Measurements from ENCODE around the gene GNA15.

Gene GNA15

DNA sequence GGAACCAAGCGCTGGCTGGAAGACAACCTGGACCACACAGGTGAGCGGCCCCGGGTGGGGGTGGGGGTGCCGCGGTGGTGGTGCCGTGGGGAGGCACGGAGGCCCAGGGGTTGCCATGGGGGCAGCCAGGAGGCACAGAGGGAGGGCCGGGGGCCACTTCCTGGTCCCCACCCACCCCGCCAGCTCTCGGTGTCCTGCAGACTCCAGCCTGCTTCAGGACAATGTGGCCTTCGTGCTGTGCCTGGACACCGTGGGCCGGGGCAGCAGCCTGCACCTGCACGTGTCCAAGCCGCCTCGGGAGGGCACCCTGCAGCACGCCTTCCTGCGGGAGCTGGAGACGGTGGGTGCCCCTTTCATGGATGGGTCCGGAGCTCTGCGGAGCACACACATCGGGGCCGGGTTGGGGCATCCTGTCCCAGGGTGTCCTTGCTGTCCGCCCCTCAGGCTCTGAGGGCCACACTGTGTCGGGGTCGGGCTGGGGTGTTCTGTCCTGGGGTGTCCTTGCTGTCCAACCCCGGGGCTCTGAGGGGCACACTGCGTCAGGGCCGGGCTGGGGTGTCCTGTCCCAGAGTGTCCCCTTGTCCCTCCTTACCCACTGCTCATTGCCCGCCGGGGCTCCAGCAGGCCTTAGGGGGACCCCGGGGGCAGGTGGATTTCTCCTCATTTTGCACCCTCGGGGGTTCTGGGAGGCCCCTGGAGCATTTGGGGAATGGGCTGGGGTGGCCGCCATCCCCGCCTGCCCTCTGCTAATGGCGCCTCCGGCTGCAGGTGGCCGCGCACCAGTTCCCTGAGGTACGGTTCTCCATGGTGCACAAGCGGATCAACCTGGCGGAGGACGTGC is 68.2 kb downstream of the GNA15 start:
- no peak for DNase-seq (ENCODE audit: low spot score)
- TF ChIP-seq, protein P1, sequence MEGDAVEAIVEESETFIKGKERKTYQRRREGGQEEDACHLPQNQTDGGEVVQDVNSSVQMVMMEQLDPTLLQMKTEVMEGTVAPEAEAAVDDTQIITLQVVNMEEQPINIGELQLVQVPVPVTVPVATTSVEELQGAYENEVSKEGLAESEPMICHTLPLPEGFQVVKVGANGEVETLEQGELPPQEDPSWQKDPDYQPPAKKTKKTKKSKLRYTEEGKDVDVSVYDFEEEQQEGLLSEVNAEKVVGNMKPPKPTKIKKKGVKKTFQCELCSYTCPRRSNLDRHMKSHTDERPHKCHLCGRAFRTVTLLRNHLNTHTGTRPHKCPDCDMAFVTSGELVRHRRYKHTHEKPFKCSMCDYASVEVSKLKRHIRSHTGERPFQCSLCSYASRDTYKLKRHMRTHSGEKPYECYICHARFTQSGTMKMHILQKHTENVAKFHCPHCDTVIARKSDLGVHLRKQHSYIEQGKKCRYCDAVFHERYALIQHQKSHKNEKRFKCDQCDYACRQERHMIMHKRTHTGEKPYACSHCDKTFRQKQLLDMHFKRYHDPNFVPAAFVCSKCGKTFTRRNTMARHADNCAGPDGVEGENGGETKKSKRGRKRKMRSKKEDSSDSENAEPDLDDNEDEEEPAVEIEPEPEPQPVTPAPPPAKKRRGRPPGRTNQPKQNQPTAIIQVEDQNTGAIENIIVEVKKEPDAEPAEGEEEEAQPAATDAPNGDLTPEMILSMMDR (IDR thresholded peaks at IDR 0.05; ENCODE audit: extremely low read depth, insufficient read depth, missing control alignments) = no peak
- in situ Hi-C loops (cut with MboI; ENCODE audit: low pct_unique_long_range_greater_than_20kb, low sequenced_read_pairs, unreplicated experiment) = no loop called here

DNA sequence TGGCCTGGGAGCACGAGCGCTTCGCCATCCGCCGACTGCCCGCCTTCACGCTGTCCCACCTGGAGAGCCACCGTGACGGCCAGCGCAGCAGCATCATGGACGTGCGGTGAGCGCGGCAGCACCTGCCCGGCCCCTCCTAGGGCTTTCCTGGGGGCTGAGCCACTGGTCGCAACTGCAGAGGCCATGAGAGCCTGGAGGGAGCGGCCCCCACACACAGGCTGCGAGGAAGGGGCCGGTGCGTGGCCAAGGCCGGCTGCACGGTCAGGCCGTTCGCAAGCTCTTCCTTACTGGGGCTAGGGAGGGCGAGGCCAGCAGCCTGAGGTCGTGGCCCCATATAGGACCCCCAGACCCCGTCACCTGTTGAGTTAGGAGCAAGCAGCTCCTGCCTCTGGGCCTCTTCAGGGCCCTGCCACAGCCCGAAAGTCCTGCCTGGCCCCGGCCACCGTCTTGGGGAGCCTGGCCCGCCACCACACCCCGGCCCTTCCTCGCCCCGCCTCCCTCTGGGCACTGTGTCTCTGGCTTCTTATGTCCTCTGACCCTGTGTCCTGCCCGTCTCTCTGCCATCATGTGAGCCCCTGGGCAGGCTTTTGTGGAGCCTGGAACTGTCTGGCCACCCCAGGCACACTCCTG is 68.9 kb downstream of the GNA15 start:
- in situ Hi-C loops (cut with MboI; ENCODE audit: low pct_unique_long_range_greater_than_20kb, low sequenced_read_pairs, unreplicated experiment) = no loop called here
- TF ChIP-seq, protein P1 (IDR thresholded peaks at IDR 0.05; ENCODE audit: extremely low read depth, insufficient read depth, missing control alignments) = no peak

DNA sequence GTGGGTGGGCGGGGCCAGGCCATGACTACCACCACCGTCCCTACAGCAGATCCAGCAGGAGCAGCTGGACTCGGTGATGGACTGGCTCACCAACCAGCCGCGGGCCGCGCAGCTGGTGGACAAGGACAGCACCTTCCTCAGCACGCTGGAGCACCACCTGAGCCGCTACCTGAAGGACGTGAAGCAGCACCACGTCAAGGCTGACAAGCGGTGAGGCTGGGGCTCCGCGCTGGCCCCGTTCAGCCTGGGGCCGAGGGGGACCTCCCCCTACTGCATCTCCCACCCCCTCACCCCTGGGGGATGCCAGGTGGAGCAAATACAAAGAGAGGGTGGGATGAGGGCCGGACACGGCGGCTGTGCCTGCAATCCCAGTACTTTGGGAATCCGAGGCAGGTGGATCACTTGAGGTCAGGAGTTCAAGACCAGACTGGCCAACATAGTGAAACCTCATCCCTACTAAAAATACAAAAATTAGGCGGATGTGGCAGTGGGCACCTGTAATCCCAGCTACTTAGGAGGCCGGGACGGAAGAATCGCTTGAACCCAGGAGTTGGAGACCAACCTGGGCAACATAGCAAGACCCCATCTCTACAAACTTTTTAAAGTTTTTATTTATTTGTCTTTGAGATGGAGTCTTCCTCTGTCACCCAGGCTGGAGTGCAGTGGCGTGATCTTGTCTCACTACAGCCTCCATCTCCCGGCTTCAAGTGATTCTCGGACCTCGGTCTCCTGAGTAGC is 70.6 kb downstream of the GNA15 start:
- no peak for DNase-seq (ENCODE audit: low spot score)
- TF ChIP-seq, protein P1 (IDR thresholded peaks at IDR 0.05; ENCODE audit: extremely low read depth, insufficient read depth, missing control alignments) = no peak

More for the DNA sequence above, 68.9 kb downstream of the GNA15 start:
- DNase-seq (ENCODE audit: low spot score) = no peak

DNA sequence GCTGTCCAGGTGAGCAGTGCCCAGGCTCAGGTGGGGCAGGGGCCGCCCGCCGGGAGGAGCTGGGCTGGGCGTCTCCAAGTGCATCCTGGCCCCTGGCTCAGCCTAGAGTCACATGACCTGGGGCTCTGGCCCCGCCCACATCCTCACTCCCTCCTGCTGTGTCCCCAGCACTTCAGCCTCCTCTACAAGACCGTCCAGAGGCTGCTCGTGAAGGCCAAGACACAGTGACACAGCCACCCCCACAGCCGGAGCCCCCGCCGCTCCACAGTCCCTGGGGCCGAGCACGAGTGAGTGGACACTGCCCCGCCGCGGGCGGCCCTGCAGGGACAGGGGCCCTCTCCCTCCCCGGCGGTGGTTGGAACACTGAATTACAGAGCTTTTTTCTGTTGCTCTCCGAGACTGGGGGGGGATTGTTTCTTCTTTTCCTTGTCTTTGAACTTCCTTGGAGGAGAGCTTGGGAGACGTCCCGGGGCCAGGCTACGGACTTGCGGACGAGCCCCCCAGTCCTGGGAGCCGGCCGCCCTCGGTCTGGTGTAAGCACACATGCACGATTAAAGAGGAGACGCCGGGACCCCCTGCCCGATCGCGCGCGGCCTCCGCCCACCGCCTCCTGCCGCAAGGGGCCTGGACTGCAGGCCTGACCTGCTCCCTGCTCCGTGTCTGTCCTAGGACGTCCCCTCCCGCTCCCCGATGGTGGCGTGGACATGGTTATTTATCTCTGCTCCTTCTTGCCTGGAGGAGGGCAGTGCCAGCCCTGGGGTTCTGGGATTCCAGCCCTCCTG is 71.8 kb downstream of the GNA15 start:
- no peak for DNase-seq (ENCODE audit: low spot score)
- TF ChIP-seq, protein P1 (IDR thresholded peaks at IDR 0.05; ENCODE audit: extremely low read depth, insufficient read depth, missing control alignments) = no peak
- in situ Hi-C loops (cut with MboI; ENCODE audit: low pct_unique_long_range_greater_than_20kb, low sequenced_read_pairs, unreplicated experiment) = no loop called here

More for the DNA sequence above, 70.6 kb downstream of the GNA15 start:
- in situ Hi-C loops (cut with MboI; ENCODE audit: low pct_unique_long_range_greater_than_20kb, low sequenced_read_pairs, unreplicated experiment) = no loop called here

DNA sequence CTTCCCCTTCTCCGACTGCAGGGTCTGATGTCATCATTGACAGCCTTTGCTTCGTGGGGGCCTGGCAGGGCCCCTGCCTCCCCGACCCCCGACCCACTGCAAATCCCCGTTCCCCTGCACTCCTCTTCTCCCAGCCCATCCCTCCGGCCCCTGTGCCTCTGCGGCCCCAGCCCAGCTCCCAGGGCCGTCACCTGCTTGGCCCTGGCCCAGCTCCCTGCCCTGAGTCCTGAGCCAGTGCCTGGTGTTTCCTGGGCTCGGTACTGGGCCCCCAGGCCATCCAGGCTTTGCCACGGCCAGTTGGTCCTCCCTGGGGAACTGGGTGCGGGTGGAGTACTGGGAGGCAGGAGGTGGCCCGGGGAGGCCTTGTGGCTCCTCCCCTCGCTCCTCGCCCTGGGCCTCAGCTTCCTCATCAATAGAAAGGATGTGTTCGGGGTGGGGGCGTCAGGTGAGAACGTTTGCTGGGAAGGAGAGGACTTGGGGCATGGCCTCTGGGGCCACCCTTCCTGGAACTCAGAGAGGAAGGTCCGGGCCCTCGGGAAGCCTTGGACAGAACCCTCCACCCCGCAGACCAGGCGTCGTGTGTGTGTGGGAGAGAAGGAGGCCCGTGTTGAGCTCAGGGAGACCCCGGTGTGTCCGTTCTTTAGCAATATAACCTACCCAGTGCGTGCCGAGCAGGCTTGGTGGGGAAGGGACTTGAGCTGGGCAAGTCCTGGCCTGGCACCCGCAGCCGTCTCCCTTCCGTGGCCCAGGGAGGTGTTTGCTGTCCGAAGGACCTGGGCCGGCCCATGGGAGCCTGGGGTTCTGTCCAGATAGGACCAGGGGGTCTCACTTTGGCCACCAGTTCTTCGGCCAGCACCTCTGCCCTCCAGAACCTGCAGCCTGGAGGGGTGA is 72.7 kb downstream of the GNA15 start:
- DNase-seq (ENCODE audit: low spot score) = no peak
- in situ Hi-C loops (cut with MboI; ENCODE audit: low pct_unique_long_range_greater_than_20kb, low sequenced_read_pairs, unreplicated experiment) = no loop called here
- TF ChIP-seq, protein P1 (IDR thresholded peaks at IDR 0.05; ENCODE audit: extremely low read depth, insufficient read depth, missing control alignments) = no peak

Measured in GM13977 (cell line).